Medulla oblongata (tissue), 1 donor: ENCODE data around the gene IFIT1B.
"Not testable (repeated sequence)": the region's sequence is repeated elsewhere in the genome, so short reads cannot be mapped to it uniquely, and the experiment has no call there.

Experiments
- DNase-seq: peaks from one replicate; pipeline ENCODE4 v3.0.0-alpha.2; 2015; ENCODE audit errors: extremely low spot score

The IFIT1B gene, protein sequence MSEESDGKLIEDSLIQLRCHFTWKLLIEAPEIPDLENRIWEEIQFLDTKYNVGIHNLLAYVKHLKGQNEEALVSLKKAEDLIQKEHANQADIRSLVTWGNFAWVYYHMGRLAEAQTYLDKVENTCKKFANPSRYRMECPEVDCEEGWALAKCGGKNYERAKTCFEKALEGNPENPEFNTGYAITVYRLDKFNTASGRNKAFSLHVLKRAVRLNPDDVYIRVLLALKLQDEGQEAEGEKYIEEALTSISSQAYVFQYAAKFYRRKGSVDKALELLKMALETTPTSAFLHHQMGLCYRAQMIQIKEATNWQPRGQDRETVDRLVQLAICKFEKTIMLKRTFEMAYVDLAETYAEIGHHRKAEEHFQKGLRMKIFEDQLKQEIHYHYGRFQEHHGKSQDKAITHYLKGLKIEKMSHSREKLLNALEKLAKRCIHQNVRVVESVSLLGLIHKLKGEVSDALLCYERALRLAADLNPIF

DNA sequence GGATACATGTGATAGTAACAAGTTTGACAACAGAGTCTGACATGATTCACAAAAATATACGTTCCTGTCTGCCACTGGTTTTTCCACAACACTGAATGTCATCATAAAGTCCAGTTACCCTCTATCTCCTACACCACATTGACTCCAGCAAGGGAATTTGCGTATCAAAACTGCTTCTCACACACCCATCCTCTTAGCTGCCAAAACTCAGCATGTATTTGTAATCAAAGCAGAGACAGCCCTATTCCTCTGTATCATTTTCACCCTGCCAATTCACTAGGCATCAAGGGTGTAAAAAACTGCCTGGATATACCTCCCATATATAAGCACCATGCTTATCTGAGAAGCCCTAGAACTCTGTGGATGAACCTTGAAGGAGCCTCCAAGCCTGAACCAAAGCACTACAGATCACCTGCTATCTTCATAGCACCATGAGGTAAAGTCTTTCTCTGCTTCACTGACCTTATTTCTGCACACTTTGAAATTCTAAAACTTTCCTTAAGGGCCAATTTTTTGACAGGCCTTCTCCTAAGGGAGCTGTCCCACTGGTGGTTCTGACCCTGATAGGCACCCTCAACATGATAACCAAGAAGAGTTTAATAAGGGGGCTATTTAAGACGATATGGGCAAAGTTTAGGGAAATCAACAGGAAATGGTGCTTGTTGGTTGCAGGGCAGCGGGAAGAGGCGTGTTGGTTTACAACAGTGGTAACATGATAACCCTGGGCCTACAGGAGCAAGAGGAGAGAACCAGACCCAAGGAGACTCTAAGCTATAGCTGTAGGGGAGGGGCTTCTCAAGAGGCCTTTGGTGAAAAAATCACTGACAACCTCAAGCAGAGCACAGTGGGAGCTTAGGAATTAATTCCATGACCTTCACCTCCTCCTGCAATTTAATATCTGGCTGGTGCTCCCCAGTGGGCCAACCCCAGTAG, at the start of gene IFIT1B:
TSS of gene IFIT1B (plus strand) at position 352 of the 933 bp plus-strand sequence. CDS start at position 432, 80 bp downstream.
- DNase-seq = no peak

DNA sequence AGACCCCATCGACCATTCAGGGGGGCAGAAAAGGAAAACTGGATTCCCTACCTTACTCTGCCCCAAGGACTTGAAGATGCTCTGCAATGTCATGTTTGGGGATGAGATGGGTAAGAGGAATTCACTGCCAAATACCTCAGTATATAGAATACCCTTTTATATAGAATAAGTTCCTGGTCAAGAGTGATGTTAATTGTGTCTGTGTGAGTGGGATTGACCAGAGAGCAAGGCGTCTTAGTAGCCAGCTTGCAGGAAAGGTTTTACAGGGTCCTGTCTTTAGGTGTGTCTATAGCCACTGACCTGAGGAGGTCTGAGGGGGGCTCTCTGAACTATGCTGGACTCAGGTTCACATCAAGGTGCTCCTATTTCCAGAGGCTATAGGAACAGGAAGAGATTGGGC, 48.7 kb upstream of the IFIT1B start:
- no peak for DNase-seq

DNA sequence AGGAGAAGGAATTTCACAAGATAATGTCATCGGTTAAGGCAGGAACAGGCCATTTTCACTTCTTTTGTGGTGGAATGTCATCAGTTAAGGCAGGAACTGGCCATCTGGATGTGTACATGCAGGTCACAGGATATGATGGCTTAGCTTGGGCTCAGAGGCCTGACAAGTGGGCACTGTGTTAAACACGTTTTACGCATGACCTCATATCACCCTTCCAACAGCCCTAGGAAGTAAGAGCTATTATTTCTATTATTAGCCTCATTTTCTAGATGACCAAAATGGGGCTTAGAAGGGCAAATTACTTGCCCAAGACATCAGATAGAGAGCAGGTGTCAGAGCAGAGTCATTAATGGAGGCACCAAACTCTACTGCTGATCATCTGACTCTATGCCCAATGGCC, 47.8 kb upstream of the IFIT1B start:
- not testable (repeated sequence) for DNase-seq

DNA sequence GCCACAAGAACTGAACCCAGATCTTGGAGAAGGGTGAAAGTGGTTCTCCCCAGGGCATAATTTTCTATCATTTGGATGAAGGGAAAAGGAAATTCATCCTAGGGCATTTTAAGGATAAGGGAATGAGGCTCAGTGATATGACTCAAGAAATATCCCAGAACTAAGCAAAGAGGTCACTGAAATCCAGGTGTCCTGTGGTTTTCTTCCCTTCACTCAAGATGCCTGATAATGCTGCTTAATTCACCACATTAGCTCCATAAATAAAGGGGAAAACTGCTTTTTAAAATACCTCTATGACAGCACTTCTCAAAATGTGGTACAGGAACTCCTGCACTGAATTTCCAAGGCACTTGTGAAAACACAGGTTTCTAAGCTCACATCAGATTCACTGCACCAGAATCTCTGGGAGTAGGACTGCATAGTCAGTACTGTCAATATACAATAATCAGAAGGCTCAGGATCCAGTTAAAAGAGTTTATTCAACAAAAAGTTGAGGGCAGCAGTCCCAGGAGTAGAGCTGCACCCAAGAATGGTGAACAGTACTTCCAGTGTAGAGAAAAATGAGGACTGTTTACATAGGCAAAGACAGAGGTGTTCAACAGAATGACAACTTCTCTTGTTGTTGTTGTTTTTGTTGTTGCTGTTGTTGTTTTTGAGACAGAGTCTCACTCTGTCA, 47.2 kb upstream of the IFIT1B start:
- DNase-seq = no peak

DNA sequence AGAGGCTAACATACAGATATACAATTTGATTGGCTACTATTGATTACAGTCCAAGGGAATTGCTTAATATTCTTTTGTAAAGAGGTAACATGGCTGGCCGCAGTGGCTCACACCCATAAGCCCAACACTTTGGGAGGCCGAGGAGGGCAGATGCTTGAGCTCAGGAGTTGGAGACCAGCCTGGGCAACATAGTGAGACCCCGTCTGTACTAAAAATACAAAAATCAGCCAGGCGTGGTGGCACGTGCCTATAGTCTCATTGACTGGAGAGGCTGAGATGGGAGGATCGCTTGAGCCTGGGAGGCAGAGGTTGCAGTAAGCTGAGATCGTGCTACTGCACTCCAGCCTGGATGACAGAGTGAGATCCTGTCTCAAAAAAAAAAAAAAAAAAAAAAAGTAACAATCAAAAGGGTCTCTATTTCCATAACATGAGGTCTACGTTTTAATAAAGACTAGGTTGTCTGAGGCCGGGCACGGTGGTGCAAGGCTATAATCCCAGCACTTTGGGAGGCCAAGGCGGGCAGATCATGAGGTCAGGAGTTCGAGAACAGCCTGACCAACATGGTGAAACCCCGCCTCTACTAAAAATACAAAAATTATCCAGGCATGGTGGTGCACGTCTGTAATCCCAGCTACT, 46.3 kb upstream of the IFIT1B start:
- not testable (repeated sequence) for DNase-seq

DNA sequence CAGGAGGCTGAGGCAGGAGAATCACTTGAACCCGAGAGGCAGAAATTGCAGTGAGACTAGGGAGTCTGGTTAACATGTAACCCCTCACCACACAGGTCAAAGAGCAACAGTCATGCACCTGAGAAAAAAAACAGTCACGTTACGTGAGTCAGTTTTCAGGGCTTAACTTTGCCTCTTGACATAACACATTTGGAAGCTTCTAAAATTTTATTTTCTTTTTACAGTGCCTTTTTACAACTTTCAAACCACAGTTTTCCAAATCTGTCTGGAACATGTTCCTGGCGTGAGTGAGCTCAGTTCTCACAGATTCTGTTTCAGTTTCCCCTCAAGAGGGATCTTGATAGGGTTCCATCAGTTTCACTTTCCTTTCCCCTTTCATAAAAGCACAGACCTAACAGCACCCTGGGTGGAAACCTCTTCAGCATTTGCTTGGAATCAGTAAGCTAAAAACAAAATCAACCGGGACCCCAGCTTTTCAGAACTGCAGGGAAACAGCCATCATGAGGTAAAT, 45.7 kb upstream of the IFIT1B start:
- DNase-seq = peak; percentile 88

DNA sequence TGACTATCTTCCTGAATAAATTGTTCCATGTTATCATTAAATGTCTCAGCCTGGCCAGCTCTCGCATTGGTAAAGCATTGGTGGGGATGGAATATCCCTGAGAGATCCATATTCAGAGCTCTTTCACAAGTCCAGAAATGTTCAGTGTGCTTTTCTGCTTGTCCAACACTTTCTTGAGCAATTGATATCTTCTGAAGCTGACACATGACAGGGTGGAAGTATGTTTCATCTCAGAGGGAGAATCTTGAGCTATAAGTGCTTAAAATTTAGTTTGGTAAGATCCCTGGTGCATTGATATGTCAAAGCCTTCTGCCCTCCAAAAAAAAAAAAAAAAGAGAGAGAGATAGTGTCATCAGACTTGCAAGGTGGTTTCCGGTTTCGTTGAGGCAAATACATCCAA, 42.6 kb upstream of the IFIT1B start:
- no peak for DNase-seq

DNA sequence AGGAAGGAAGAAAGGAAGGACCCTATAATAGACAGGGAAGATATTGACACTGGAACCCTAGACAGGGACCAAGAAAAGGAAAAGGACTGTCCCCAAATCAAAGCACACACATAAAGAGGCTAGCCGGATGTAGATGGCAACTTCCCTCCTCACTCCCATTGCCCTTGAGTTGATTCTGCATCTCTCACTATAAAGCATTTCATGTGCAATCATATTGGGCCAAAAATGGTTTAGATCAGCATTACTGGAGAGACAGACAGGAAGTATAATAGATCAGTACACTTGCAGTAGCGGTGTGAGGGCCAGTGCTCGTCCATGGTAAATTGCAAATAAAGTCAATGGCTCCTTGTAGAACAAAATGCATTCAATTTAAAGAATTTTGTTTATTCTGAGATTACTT, 41.6 kb upstream of the IFIT1B start:
- DNase-seq = no peak

DNA sequence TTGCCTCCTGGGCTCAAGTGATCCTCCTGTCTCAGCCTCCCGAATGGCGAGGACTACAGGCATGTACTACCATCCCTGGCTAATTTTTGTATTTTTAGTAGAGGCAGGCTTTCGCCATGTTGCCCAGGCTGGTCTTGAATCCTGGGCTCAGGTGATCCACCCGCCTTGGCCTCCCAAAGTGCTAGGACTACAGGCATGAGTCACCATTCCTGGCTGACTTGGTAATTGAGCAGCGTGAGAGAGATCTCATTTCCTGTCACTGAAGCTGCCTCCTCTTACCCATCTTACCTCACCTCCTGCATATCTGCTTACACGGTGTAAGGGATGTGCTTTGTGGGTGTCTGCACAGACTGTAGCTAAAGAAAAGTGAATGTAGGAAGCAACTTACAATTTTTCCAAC, 40.4 kb upstream of the IFIT1B start:
- DNase-seq = no peak

DNA sequence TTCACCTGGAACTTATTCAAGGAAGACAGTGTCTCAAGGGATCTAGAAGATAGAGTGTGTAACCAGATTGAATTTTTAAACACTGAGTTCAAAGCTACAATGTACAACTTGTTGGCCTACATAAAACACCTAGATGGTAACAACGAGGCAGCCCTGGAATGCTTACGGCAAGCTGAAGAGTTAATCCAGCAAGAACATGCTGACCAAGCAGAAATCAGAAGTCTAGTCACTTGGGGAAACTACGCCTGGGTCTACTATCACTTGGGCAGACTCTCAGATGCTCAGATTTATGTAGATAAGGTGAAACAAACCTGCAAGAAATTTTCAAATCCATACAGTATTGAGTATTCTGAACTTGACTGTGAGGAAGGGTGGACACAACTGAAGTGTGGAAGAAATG, 39.1 kb upstream of the IFIT1B start:
- no peak for DNase-seq

DNA sequence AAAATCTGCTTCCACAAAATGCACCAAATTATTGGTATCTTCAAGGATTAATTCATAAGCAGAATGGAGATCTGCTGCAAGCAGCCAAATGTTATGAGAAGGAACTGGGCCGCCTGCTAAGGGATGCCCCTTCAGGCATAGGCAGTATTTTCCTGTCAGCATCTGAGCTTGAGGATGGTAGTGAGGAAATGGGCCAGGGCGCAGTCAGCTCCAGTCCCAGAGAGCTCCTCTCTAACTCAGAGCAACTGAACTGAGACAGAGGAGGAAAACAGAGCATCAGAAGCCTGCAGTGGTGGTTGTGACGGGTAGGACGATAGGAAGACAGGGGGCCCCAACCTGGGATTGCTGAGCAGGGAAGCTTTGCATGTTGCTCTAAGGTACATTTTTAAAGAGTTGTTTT, 38.0 kb upstream of the IFIT1B start:
- DNase-seq = no peak

DNA sequence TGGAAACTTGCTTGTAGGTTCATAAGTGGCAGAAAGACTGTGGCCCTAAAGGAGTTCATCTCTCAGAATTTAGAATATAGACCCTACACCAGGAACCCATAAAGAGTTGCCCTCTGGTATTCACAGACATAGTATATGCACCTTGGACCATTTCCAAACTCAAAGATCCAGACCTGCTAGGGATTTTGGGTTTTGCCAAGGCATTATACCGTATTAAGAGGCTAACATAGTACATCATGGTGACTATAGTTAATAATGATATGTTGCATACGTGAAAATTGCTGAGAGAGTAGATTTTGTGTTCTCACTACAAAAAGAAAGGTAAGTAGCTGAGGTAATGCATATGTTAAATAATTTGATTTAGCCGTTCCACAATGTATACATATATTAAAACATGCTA, 36.2 kb upstream of the IFIT1B start:
- DNase-seq = no peak

DNA sequence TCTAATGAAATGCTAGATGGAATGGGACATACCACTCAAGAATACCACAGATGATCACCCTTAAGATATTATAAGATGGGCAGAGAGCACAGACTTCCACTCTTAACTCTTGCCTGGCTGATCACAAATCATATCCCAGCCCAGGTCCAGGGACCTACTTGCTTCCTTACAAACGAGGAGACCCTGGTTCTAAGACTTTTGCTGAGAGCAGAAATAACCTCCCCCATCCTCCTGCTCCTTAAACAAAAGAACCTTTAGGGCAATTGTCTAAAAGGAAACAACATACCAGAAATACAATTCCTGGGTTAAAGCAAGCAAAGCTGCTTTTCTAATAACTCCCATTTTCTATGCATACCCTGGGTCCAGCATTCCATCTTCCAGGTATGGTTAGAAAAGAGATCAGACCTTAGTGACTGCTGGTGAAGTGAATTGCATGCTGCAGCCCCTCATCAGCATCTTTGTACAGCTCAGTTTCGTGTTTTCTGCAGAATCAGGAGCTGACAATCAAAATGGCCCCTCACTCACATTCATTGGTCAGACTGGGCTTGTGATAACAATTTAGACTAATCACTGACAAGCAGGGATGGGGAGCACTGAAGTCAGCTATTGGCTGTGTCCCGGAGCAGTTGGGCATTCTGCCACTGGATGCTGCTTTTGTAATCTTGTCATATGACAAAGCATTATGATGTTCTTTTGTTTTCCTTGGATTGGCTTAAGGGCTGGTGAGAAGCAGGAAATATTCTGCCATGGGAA, 35.5 kb upstream of the IFIT1B start:
- peak; percentile 96 for DNase-seq

DNA sequence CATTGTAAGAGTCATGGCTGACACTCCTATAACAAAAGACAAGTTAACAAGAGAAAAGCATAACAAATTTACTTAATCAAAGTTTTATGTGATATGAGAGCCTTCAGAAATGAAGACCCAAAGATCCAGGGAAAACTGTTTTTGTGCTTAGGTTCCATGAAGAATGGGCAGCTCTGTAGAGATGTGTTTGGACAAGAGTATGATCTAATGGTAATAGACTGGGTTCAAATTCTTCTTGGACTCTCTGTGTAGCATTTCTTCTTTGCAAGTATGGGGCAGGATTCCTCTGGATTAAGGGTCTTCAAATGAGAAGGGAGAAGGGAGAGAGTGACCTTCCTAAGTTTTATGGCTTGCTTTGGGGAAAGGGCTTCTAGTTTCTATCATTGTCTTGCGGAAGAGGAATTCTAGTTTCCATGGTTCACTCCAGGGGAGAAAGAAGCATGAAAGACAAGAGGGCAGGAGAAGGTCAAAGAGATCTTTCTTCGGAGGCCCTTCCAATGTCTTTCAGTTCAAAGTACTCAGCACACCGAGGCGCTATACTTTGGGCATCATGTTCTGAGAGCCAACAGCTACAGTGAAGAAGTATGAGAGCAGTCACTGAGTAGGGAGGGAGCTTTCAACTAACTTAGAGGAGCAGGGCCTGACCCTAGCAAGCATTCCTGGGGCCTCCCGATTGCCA, 34.6 kb upstream of the IFIT1B start:
- peak; percentile 53 for DNase-seq

DNA sequence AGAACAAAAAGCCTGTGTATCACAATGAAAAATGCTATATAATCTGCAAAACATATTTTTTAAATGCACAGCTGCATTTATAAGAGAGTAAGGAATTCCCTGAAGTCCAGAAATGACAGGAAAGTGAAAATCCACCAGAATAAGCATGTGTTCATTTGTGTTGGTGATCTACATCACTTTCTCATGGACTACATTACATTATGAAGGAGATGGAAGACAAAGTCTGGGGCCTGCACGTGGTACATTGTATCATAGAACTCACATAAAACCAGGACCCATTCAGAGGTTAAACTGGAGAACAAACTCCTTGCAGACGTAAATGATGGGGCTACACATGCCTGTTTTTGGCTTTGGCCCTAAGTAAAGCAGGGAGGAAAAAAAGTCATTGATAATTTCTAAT, 33.7 kb upstream of the IFIT1B start:
- no peak for DNase-seq

DNA sequence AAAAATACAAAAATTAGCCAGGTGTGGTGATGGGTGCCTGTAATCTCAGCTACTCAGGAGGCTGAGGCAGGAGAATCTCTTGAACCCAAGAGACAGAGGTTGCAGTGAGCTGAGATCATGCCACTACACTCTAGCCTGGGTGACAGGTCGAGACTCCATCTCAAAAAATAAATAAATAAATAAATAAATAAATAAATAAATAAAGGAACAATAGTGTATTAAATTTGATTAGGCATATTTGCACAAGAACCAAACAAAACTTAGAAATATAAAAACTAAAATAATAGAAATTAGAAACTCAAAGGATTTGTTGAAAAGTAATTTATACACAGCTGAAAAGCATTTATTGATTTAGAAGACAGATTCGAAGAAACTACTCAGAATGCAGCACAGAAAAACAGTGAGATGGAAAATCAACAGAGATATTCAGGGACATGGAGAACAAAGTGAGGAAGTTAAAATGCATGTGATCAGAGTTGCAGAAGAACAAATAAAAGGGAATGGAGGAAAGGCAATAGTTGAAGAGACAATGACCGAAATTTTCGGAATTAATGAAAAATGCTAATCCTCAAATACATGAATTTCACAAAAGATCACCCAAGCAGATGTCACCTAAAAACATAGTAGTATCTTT, 32.4 kb upstream of the IFIT1B start:
- DNase-seq = no peak

DNA sequence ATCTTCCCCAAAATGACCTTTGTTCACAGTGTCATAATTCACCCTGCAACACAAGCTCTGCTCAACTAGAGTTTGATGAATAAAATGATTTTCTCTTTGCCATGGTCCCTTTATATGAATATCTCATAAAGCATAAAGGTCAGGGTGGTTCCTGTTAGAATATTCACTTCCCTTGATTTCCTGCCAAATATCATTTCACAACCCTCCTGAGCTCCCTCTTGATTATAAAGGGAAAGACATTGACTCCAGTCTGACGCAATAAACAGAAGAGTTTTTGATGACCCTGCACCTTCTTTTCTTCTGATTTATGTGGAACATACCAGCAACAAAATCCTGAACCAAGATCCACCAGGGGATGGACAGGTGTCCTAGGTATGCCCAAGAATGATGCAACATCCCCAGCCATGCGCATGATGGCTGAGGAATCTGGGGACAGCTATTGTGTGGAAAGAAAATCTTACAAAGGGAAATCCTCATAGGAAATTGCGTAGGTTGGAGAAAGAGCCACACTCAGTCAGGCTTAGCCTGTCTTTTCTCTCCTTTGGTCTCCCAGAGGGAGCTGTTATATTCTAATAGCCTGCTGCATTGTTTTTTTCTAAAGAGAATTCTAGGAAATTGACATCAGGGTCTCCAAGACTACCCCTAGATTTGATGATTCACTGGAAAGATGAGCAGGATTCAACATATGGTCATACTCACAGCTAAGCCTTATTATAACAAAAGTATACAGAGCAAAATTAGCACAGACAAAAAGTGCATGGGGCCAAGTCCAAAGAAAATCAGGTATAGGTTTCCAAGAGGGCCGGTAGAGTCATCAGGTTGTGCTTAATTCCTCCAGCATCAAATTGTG, 31.2 kb upstream of the IFIT1B start:
- no peak for DNase-seq

DNA sequence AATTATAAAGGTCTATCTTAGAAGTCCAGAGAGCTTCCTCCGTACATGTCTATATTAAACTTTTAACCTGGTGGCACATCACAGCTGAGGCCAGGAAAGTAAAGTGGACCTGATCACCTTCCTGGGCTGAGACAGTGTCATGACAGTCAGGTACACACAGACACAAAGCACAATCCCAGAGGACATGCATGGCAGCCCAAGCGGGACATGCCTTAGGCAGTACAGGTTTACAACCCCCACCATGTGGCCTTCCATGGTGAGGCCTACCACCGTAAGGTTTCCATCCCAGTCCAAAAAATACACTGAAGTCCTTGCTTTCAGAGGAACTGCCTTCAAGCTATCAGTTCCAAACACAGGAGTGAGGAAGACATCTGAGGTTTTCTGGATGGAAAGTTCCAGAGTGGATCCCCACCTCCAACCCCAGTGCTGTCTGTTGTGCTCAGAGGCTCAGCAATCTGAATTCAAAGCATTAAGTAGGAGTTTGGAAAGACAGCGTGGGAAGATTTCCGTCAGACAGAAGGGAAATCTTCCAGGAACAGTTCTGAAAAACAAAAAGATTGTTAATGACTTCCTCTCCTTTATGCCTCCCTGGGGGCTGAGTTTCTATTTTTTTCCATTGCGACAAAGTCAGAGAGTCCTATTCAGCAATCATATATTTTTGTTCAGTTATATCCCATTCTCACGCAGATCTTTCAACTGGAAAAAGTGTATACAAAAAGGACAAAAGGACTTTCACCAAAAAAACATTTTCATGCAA, 30.0 kb upstream of the IFIT1B start:
- DNase-seq = no peak
